Measurements from ENCODE around the gene TMEM132D. TPM values are rescaled to one million over a fixed set of nuclear protein-coding genes. Genes with fewer than 3 reads are reported as not detected.

TMEM132D gene
- total RNA-seq, 1 donor, result under 0.01 TPM

DNA sequence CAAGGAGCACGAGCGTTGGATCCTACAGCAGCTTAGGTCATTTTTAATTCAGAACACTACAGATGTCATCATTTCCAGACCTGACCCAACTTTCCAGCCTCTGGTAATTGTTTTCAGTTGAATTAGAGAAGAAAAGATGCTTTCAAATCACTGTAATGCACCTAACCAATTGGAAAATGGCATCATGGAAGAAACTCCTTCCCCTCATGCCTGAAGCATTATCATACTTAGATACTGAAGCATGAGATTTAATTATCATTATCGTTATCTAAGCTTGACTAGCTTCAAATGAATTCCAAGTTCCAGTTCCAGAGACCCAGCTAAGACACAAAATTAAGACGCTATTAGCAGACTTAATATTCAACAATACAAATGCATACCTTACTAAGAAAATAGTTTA, 299.3 kb downstream of the TMEM132D start:
- Histone ChIP-seq H3K4me3 (ENCODE audit: low read length) (no peak overlapping the region), H3K27me3 (ENCODE audit: insufficient read depth, low read length) (no peaks in the 10 kb centered on the region), H3K9me3 (ENCODE audit: low read depth, low read length) (no peaks in the 10 kb centered on the region), H3K4me1 (ENCODE audit: insufficient read depth, low read length) (no peaks in the 10 kb centered on the region)

DNA sequence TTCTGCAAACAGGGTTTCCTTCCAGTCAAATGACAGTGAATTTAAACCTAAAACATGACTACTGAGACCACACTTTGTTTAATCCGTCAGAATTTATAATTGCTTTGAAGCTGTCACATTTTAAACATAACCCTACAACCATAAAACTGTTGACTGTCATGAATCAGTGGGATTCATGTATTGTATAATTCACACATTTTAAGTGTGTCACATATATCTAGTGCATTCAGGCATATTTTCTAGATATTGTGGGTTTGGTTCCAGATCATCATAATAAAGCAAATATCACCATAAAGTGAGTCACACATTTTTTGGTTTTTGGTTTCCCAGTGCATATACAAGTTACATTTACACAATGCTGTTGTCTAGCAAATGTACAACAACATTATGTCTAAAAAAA, 304.4 kb downstream of the TMEM132D start:
- no peaks in the 10 kb centered on the region for H3K27me3 ChIP-seq (ENCODE audit: insufficient read depth, low read length)

DNA sequence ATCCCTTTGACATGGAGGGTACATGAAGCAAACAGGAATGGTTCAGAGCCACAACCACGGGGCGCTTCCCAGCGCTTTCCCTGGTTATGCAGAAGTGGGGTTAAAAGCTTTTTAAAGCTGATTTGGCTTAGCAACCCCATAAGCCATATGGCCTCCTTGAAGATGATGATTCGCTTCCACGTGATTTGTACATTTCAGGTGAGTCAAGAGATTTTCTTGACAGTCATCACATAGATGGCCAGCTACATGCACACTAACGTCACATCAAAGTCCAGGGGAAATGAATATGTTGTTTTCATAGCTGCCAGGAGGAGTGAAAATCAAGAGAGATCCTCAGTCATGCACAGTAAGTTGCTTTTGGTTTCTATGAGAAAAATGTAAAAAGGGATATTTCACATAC, 309.7 kb downstream of the TMEM132D start:
- Histone ChIP-seq H3K4me3 (ENCODE audit: low read length) (no peak overlapping the region), H3K9me3 (ENCODE audit: low read depth, low read length) (no peaks in the 10 kb centered on the region), H3K4me1 (ENCODE audit: insufficient read depth, low read length) (no peaks in the 10 kb centered on the region), H3K27me3 (ENCODE audit: insufficient read depth, low read length) (no peaks in the 10 kb centered on the region)

More for the DNA sequence above, 304.4 kb downstream of the TMEM132D start:
- no peaks in the 10 kb centered on the region for H3K9me3 ChIP-seq (ENCODE audit: low read depth, low read length)
- H3K4me3 ChIP-seq (ENCODE audit: low read length), result no peak overlapping the region
- no peaks in the 10 kb centered on the region for H3K4me1 ChIP-seq (ENCODE audit: insufficient read depth, low read length)

DNA sequence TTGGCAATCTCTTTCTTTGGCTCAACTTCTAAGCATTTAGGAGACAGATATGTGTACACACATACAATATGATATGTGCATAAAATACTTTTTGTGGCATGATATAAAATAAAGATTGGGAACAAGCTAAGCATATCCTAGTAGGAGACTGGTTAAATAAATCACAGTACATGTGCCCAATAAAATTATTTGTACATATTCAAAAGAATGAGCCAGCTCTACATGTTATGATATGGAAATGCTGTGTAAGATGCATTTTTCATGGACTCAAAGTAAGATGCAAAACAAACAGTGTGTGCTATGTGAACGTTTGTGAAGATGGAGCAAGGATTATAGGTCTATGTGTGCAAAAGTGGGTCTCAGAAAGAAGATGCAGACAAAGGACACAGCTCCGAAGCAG, 311.4 kb downstream of the TMEM132D start:
- H3K4me1 ChIP-seq (ENCODE audit: insufficient read depth, low read length), result no peaks in the 10 kb centered on the region
- H3K9me3 ChIP-seq (ENCODE audit: low read depth, low read length), result no peaks in the 10 kb centered on the region
- H3K27me3 ChIP-seq (ENCODE audit: insufficient read depth, low read length), result no peaks in the 10 kb centered on the region
- H3K4me3 ChIP-seq (ENCODE audit: low read length), result no peak overlapping the region

DNA sequence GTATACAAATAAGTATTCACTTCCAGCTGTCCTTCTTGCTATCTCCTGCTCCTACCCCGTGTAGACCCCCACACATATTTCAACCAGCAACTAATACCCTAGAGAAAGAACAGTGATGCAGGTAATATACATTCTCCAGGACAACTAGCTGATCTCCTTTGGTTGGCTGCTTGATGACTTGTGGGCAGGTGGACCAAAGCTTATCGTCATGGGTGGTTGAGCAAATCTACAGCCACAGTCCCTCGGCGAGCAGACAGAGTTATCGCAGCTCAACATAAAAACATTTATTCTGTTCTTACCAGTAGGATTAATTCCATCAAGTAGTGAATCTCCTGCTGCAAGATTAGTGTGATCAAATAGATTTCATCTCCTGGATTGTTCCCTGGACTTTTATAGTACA, 314.3 kb downstream of the TMEM132D start:
- no peaks in the 10 kb centered on the region for H3K9me3 ChIP-seq (ENCODE audit: low read depth, low read length)
- no peak overlapping the region for H3K4me3 ChIP-seq (ENCODE audit: low read length)
- no peaks in the 10 kb centered on the region for H3K4me1 ChIP-seq (ENCODE audit: insufficient read depth, low read length)
- no peaks in the 10 kb centered on the region for H3K27me3 ChIP-seq (ENCODE audit: insufficient read depth, low read length)

DNA sequence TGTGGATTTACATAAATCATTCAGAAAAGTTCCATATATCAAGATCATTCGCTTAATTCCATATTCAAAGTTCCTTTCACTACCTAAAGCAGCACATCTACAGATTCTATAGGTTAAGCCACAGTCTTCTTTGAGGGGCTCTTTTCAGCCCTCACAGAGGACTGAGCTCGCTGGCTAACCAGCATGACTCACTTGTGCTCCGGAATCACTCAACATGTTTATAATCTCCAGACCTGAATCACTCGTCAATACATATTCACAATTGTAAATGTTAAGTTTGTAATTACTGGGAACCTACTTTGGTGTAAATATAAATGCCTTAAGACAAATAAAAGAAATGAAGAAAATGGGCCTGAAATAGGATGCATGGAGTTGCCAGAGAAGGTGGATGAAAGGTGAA, 315.7 kb downstream of the TMEM132D start:
- no peaks in the 10 kb centered on the region for H3K27me3 ChIP-seq (ENCODE audit: insufficient read depth, low read length)
- H3K9me3 ChIP-seq (ENCODE audit: low read depth, low read length), result no peaks in the 10 kb centered on the region
- no peaks in the 10 kb centered on the region for H3K4me1 ChIP-seq (ENCODE audit: insufficient read depth, low read length)
- H3K4me3 ChIP-seq (ENCODE audit: low read length), result no peak overlapping the region

DNA sequence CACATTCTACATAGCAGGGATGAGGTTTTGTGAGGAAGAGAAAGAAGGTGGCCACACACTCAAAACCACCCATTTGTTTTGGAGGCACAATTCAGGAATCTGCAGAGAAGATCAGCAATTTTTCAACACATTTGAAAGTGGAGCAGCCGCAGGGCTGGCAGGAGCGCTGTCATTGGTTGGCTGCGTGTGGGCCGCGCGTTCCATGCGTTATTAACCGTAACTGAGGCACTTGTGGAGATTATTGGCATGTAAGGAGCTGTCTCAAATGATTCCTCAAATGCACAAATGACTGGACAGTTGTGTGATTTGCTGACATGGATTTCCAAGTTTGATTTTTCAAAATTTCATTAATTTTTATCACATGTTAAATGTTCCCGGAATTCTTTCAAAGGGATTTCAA, 318.5 kb downstream of the TMEM132D start:
- Histone ChIP-seq H3K4me3 (ENCODE audit: low read length) (no peak overlapping the region), H3K9me3 (ENCODE audit: low read depth, low read length) (no peaks in the 10 kb centered on the region), H3K4me1 (ENCODE audit: insufficient read depth, low read length) (no peaks in the 10 kb centered on the region), H3K27me3 (ENCODE audit: insufficient read depth, low read length) (no peaks in the 10 kb centered on the region)

DNA sequence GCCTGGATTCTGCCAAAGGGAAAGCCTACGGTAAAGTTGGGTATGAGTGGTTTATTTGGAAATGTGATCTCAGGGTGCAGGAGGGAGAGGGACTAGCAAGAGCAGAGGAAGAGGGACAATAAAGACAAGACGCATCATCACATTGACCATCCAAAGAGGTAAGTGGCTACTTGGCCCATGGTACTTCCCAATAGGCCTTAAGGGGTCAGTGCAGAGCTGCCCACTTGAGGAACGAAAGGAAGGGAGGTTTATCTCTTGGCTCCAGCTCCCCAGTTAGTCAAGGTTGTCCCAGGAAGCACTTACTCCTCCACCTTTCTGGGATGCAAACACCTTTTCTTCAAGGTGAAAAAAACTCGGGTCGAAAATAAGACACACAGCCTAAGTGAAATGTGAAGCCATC, 323.9 kb downstream of the TMEM132D start:
- Histone ChIP-seq H3K9me3 (ENCODE audit: low read depth, low read length) (no peaks in the 10 kb centered on the region), H3K4me3 (ENCODE audit: low read length) (no peak overlapping the region), H3K4me1 (ENCODE audit: insufficient read depth, low read length) (no peaks in the 10 kb centered on the region), H3K27me3 (ENCODE audit: insufficient read depth, low read length) (no peaks in the 10 kb centered on the region)

DNA sequence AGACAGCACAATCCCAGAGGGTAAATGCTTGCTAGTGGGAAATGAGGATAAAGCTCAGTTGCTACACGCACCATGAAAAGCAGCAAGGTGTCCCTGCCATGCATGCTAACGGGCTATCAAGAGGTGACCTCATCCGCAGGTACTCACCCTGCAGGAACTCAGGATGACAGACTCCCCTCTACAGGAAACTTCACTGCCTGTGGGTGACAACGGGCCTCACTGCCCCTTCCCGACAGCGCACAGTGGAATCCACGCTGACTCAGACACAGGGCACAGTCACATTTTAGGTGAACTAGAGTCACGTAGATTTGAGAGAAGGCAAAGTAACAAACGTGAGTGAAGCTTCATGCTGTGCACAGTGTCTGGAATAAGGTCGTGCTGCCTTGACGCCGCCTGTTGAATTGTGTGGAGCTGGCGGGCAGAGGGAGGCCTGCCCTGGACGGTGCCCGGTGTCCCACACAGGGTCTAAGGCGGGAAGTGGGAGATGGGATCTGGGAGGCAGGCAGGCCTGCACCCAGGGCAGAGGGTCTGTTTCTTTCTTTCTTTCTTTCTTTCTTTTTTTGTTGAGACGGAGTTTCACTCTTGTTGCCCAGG, 331.8 kb downstream of the TMEM132D start:
- H3K4me3 ChIP-seq (ENCODE audit: low read length), result no peak overlapping the region

DNA sequence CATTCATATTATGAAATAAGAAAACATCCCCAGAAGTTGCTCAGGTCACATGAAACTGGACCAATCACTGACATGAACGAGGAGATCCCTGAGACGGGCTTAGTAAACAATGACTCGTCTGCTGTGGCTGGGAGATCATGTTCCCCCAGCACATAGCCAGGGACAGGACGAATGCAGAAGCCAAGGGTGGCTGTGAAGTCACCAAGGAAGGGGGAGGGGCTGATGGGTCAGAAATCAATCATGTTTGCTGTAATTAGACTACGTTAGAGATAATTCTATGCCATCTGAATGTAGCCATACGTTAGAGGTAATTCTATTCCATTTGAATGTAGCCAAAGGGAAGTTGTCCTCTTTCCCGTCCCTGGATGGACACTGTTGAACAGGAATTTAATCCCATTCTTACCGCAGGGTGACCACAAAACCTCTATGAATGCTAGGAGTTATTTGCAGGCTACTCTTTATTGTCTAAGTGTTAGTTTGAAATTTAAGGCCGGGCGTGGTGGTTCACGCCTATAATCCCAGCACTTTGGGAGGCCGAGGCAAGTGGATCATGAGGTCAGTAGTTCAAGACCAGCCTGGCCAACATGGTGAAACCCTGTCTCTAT, 332.9 kb downstream of the TMEM132D start:
- H3K4me1 ChIP-seq (ENCODE audit: insufficient read depth, low read length), result no peaks in the 10 kb centered on the region
- no peaks in the 10 kb centered on the region for H3K9me3 ChIP-seq (ENCODE audit: low read depth, low read length)
- H3K4me3 ChIP-seq (ENCODE audit: low read length), result no peak overlapping the region
- H3K27me3 ChIP-seq (ENCODE audit: insufficient read depth, low read length), result no peaks in the 10 kb centered on the region

More for the DNA sequence above, 331.8 kb downstream of the TMEM132D start:
- no peaks in the 10 kb centered on the region for H3K9me3 ChIP-seq (ENCODE audit: low read depth, low read length)
- H3K4me1 ChIP-seq (ENCODE audit: insufficient read depth, low read length), result no peaks in the 10 kb centered on the region
- H3K27me3 ChIP-seq (ENCODE audit: insufficient read depth, low read length), result no peaks in the 10 kb centered on the region

DNA sequence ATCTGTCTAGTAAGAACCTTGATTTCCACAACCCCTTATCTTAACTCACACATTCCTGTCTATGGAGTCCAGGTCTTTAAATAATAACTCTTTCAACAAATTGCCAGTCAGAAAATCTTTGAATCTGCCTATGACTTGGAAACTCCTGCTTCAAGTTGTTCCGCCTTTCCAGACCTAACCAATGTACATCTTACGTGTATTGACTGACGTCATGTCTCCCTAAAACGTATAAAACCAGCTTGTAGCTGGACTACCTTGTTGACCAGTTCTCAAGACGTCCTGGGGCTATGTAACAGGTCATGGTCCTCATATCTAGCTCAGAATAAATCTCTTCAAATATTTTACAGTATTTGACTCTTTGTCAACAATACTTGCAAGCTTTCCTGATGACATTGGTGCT, 337.0 kb downstream of the TMEM132D start:
- Histone ChIP-seq H3K9me3 (ENCODE audit: low read depth, low read length) (no peaks in the 10 kb centered on the region), H3K4me3 (ENCODE audit: low read length) (no peak overlapping the region), H3K27me3 (ENCODE audit: insufficient read depth, low read length) (no peaks in the 10 kb centered on the region), H3K4me1 (ENCODE audit: insufficient read depth, low read length) (no peaks in the 10 kb centered on the region)

DNA sequence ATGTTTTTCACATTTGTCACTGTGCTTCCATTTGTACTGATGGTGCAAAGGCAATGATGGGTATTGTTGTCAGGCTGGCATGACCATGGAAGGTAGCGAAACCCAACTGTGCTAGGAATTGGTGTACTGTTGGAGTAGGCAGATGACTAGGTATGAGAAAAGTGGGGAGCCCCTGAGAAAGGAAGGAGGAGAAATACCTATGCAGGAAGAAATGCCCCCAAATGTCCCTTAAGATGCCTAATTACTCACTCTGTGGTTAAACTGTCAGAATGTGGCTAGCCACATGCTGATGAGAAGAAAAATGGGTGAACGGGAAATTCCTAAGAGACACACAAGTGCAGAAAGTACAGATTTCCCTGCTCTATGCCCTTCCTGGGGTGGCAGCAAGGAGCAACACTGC, 339.1 kb downstream of the TMEM132D start:
- no peaks in the 10 kb centered on the region for H3K9me3 ChIP-seq (ENCODE audit: low read depth, low read length)
- no peaks in the 10 kb centered on the region for H3K4me1 ChIP-seq (ENCODE audit: insufficient read depth, low read length)
- H3K27me3 ChIP-seq (ENCODE audit: insufficient read depth, low read length), result no peaks in the 10 kb centered on the region
- H3K4me3 ChIP-seq (ENCODE audit: low read length), result no peak overlapping the region

DNA sequence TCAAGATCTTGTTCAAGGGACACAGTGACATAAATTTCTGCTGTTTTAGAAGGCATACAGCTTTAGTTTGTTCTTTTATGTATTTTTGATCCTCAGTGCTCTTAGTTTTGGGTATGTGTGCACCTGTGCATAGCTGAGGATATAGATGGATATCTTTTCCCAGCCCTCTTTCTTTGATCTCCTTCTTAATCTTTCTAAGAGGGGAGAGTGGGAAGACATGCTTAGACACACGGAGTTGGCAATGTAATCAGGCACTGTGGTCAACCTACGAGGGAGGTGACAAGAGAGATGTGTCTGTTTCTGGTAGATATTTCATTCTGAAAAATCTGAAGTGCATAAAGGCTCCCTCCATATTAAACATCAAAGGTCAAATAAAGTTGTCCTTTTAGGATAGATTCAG, 340.6 kb downstream of the TMEM132D start:
- H3K4me1 ChIP-seq (ENCODE audit: insufficient read depth, low read length), result no peaks in the 10 kb centered on the region
- H3K9me3 ChIP-seq (ENCODE audit: low read depth, low read length), result no peaks in the 10 kb centered on the region
- no peak overlapping the region for H3K4me3 ChIP-seq (ENCODE audit: low read length)
- no peaks in the 10 kb centered on the region for H3K27me3 ChIP-seq (ENCODE audit: insufficient read depth, low read length)

DNA sequence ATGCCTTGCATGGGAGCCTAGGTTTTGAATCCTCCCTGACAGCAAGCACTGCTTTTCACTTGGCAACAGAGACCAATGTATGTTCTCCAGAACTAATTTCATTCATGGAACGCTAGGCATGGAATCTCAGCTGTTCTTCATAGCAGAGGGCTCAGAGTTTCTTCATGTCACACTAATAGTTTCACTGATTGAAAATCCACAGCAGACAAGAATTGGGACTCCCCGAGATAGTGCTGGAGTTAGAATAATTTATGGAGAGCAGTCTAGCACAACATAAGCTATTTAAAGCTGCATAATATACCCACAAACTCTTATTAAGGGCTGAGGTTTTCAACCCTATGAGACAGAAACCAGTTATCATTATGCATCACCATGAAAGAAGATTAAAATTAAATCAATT, 342.5 kb downstream of the TMEM132D start:
- H3K4me1 ChIP-seq (ENCODE audit: insufficient read depth, low read length), result no peaks in the 10 kb centered on the region
- no peaks in the 10 kb centered on the region for H3K27me3 ChIP-seq (ENCODE audit: insufficient read depth, low read length)
- H3K4me3 ChIP-seq (ENCODE audit: low read length), result no peak overlapping the region
- H3K9me3 ChIP-seq (ENCODE audit: low read depth, low read length), result no peaks in the 10 kb centered on the region

DNA sequence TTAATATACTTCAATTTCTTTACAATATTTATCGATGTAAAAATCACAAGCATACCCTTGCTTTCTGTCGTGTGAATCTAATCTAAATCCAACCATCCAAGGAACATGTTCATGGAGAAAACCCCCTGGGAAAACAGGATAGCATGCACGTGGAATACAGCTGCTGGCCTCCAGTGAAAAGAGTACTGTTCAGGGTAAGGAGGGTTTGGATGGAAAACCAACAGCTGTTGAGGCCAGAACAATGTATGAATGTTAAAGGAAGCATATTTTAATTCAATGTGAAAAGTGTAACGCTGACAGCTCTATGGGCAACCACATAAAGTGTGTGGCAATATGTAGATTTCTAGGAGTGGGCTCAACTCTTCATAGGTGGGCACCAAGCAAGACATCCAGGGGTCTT, 344.0 kb downstream of the TMEM132D start:
- Histone ChIP-seq H3K4me1 (ENCODE audit: insufficient read depth, low read length) (no peaks in the 10 kb centered on the region), H3K9me3 (ENCODE audit: low read depth, low read length) (no peaks in the 10 kb centered on the region), H3K4me3 (ENCODE audit: low read length) (no peak overlapping the region), H3K27me3 (ENCODE audit: insufficient read depth, low read length) (no peaks in the 10 kb centered on the region)

DNA sequence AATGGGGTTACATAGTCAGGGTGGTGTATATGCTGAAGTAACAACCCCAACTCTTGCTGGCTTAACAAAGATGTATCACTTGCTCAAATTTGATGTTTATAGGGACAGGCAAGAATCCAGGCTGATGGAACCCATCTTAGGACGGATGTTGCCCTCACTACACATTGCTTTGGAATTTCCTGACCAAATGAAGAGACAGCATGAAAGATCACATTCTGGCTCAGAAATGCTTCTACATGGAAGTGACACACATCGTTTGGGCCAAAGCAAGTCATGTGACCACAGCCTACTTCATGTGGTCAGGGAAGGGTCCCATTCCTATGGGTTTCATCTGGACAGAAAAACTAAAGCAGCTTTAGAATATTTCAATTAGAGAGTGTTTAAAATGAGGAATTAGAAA, 345.8 kb downstream of the TMEM132D start:
- Histone ChIP-seq H3K4me3 (ENCODE audit: low read length) (no peak overlapping the region), H3K27me3 (ENCODE audit: insufficient read depth, low read length) (no peaks in the 10 kb centered on the region), H3K4me1 (ENCODE audit: insufficient read depth, low read length) (no peaks in the 10 kb centered on the region), H3K9me3 (ENCODE audit: low read depth, low read length) (no peaks in the 10 kb centered on the region)
